ENCODE data around the gene MUC2.

Gene MUC2

DNA sequence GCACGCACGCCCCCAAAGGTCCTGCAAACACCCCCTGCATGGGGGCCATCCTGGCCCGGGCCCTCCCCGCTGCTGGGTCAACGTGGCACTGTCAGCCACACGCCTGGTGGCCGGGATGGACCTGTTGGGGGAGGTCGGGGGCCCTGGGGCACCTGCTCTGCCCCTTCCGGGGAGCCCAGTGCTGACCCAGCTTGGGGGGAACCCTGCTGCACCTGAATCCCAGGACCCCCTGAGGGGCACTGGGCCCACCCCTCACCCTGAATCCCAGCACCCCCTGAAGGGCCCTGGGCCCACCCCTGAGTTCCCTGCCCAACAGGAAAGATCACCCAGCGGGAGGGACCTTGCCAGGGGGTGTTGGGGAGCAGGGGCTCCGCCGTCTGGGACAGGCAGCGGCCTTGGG lies 37.7 kb upstream of the MUC2 start:
- DNase-seq (ENCODE audit: low spot score) = no peak

DNA sequence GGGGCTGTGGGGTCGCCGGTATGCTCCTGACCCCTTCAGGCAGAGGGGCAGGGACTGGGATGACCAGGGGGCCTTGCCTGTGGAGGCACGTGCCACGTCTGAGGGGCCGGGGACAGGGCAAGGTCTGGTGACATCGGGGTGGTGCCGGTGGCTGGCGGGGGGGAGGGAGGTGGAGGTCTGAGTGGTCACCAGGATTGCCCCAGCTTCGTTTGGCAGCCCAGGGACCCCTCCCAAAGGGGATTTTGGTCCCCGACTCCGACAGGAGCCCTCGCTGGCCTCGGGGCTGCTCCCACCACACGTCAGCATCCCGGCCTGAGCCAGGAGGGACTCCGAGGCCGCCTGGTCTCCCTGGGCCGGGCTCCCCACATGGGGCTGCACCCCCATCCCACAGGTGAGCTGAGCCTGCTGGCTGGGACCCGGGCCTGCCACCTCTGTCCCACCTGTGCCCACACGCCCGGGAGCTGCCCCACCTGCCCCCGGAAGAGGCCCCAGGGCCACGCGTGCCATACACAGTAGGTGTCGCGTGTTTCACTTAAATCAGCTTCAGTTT lies 37.1 kb upstream of the MUC2 start:
- no peak for DNase-seq (ENCODE audit: low spot score)

DNA sequence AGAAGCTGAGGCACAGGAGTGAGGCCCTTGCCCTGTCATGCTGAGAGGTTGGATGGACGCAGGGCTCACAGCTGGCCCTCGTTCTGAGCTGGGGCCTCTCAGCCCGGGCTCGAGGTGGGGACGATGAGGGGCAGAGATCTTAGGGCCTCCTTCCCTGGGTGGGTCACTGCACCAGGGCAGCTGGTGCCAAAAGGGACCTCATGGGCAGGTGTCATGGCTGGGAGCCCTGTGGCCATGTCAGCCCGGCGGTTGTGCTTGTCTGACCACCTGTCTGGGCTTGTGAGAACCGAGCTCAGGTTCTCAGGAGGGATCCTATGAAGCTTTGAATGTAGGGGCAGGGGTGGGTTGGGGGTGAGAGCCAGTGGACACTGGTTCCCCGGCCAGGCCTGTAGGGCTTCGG lies 36.3 kb upstream of the MUC2 start:
- no peak for DNase-seq (ENCODE audit: low spot score)

DNA sequence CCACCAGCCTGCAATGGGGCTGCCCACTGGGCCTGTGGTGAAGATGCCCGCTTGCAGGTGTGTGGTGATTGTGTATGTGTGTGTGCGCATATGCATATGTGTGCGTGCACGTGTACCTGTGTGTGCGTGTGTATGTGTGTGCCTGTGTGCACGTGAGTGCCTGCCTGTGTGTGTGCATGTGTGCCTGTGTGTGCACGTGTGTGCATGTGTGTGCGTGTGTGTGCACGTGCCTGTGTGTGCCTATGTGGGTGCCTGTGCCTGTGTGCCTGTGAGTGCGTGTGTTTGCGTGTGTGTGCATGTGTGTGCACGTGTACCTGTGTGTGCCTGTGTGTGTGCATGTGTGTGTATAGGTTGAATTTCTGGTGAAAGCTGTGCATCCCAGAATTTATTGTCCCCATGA lies 35.8 kb upstream of the MUC2 start:
- no peak for DNase-seq (ENCODE audit: low spot score)

DNA sequence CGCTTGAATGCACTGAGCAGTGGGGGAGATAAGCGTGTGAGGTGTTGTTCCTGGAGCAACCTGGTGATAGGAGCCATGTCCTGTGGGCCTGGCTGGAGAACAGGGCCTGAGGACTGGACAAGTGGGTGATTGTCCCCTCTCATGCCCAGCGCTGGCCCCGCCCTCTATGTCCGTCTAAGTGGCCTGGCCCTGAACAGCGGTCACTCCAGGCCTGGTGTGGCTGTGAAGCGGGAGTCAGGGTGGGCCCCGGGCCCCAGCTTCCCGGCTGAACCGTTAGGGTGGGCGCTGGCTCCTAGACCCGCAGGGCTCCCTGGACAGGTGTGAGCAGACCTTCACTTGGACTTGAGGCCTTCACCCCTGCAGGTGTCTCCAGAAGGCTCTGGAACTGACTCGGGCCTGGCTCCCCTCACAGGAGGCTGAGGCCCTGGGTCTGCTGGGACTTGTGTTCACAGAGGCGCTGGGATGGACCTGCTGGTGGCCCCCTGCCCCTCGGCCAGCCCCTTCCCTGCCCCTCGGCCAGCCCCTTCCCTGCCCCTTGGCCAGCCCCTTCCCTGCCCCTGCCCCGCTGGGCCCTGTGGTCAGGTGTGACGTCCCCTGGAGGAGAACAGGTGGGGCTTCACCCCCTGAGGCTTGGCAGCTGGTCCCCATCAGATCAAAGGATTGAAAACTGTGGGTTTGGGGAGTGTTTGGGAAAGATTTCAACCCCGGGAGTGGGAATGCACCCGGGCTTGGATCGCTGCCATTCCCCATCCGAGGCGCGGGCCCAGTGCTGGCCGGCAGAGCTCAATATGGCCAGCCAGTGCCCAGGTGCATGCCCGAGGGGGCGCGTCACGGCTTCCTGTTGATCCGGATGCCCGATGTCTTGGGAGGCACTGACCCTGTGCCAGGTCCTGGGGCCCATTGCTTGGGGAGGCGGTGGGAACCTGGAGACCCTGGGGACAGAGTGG lies 34.9 kb upstream of the MUC2 start:
- DNase-seq (ENCODE audit: low spot score) = no peak

DNA sequence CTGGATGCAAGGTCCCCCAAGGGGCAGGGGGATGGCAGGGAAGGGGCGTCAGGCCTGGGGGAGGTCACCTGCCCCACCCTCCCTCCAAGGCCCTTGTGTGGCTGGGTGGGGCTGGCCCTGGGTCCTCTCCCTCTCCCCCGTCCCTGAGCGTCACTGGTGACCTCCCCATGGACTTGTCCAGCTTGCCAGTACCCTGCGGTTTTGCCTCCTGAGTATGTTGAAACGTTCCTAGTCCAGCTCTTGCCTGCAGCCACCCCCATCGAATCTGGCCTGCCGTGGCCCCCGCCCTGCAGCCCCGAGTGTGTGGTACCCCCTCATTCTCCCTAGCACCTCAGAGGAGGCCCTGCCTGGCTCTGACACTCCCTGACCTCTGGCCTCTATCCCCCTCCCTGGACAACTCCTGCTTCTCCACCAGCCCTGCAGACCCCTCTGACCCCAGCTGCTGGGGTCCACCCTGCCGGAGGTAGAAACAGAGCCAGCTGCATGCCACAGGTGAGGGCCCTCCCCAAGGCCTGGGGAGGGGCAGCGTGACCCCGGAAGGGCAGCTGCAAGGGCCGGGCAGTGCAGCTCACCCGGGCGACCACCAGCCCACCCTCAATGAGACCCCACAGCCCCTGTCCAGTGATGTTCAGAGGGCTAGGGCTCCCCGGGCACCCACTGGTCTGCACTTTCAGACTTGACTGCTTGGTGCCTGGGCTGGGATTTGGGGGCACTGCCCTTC lies 34.1 kb upstream of the MUC2 start:
- no peak for DNase-seq (ENCODE audit: low spot score)

DNA sequence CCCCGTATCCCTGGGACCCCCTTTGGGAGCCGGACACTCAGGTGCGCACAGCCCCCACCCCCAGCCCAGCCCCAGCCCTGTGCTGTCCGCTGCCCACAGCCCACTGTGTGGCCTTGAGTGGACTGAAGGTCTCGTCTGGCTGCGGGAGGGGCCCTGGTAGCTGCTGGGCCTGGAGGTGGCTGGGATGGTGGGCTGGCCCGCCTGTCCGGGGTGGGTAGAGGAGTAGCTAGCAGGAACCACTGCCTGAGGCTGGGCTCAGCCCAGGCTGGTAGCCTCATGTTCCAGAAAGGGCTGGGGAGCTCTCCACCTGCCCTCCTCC lies 33.6 kb upstream of the MUC2 start:
- DNase-seq (ENCODE audit: low spot score) = no peak

DNA sequence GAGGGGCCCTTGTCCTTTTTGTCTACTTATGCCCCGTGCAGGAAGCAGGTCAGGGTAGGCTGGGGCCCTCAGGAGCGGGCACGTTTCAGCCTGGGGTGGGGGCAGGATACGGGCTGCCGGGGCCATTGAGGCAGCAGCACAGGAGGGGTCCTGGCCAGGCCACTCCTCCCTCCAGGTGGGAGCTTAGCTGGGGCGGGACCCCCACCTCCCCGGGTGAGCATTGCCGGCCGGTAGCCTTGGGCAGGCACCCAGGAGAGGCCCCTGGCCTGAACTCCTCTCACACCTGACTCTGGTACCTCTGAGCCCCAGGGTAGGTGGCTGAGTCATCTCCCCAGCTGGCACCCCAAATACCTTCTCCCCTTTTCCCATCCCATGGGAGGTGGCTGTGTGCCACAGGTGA lies 33.2 kb upstream of the MUC2 start:
- DNase-seq (ENCODE audit: low spot score) = no peak

DNA sequence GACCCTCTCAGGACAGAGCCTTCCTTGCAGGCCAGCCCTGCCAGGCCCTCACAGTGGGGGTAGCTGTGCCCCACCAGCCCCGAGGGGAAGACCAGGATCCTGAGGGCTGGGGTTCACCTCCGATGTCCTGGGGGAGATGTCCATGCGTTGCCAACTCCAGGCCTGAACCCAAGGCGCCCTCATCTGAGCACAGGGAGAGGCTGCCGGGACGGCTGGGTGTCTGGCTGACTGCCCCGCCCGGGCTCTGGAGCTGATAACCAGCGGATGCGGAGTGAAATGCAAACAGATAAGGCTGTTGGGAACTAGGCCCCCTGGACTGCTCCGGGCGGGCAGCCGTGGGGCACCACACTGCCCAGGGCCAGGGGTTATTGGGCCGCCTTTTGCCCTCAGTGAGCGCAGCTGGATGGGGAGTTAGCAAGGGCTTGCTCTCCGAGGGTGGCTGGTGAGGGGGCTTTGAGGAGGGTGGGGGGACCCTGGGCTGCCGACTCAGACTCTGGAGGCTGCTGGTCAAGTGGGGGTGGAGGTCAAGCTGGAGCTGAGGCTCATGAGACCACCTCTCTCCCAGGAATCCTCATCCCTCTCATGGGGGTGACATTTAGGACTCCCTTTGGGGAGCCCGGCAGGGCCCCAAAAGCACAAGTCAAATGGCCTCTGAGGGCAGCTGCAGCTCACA lies 32.6 kb upstream of the MUC2 start:
- no peak for DNase-seq (ENCODE audit: low spot score)

DNA sequence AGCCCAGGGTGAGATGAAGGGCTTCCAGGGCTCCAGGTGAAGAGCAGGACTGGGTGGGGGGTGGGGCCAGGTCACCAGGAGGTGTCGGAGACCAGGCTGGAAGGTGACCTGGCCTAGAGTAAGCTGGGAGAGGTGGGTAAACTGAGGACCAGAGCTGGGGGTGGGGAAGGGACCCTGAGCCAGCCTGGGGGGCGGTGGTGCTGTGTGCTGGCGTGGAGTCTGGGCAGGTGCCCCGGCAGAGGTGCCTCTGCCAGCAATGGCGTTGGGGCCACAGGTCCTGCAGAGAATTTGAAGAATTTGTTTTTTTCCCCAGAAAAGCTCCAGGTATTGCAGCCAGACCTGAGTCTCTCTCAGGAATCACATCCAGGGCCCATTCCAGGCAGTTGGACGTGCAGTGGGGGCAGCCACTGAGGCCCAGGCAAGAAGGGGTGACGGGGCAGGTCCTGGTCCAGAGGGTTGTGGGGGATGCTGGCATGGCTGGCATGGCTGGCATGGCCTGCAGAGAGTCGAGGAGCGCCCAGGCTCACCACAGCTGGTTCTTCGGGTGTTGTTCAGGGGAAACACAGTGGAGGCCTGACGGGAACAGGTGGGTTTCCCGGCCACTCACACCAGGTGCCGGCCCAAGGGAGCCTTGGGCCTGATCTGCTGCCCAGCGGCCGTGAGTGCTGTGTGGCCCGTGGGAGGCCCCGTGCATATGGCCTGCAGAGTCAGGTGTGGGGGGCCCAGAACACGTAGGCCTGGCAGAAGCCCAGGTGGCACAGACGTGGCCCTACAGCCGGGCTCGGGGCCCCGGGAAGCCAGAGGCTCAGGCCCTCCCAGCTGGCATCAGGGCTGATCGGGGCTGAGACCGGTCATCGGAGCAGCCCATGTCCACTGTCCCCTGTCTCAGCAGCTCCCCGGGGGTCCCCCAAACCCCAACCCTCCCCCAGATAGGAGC lies 31.8 kb upstream of the MUC2 start:
- DNase-seq (ENCODE audit: low spot score) = no peak

DNA sequence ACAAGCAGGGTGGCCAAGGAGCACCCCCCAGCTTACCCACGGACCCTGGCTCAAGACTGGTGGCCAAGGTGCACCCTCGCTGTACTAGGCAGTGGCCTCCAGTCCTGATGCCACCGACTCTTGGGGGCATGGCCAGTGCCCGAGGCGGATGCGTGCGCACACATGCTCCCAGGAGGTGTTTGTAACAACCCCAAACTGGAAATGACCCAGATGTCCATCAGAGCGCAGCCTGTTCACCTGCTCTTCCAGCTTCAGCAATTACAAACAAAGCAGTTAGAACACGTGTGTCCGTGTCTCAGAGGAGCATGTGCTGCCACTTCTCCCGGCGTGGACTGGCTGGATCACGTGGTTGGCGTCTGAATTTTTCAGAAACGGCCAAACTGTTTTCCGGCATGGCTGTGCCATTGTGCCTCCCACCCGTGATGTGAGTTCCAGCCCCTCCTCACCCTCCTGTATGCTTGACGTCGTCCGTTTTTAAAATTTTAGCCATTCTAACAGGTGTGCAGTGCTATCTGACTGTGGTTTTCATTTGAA lies 31.0 kb upstream of the MUC2 start:
- no peak for DNase-seq (ENCODE audit: low spot score)

DNA sequence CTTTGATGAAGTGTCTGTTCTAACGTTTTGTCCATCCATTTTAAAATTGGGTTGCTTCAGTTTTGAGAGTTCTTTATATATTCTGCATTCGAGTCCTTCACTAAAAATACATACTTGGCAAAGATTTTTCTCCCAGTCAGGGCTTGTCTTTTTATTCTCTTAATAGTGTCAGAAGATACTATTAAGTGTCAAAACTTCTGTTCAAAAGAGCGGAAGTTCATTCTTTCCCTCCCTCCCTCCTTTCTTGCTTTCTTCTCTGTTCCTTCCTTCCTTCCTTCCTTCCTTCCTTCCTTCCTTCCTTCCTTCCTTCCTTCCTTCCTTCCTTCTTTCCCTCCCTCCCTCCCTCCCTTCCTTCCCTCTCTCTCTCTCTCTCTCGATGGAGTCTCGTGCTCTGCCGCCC lies 30.5 kb upstream of the MUC2 start:
- DNase-seq (ENCODE audit: low spot score) = no peak

DNA sequence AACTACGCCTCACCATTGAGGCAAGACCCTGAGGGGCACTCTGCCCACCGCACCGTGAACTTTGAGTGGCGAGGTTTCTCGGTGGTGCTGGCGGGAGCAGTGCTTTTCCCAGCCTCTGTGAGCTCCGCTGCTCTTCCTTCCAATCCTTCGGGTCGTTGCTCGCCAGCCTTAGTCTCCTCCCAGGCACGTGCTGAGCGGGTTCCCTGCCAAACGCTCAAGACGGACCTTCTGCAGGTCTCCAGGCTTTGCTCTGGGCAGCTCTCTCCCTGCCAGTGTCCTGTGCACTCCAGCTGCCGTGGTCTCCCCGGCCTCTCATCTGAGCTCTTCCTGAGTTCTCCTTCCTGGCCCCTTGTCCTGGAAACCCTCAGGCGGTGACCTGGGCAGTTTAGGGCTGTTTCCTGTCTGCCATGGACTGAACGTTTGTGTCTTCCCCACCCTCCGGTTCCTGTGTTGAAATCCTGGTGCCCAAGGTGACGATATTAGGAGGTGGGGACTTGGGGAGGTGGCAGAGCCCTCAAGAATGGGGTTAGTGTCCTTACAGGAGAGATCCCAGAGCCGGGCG lies 27.0 kb upstream of the MUC2 start:
- DNase-seq (ENCODE audit: low spot score) = no peak

DNA sequence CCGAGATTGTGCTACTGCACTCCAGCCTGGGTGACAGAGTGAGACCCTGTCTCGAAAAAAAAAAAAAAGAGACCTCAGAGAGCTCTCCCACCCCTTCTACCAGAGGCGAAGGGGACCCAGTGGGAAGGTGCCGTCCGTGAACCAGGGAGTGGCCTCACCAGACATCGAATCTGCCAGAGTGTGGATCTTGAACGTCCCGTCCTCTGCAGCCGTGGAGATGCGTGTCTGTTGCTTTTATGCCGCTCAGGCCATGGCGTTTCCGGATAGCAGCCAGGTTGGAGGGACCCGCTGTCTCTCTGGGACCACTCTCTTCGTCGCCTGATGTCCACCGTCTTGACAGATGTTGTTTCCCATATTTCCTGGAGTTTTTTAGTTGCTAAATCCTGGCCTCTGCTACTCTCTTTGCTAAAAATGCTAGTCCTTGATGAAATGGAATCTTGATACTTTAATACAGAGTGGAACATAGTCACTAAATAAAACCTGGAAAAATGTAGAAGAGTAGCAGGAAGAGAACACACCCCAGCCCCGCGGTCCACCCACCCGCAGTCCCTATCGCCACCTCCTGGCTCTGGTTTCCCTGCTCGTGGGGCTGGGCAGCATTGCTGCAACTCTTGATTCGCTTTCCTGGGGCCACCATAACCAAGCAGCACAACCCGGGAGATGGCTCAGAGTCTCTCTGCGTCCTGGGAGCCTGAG lies 26.2 kb upstream of the MUC2 start:
- no peak for DNase-seq (ENCODE audit: low spot score)

DNA sequence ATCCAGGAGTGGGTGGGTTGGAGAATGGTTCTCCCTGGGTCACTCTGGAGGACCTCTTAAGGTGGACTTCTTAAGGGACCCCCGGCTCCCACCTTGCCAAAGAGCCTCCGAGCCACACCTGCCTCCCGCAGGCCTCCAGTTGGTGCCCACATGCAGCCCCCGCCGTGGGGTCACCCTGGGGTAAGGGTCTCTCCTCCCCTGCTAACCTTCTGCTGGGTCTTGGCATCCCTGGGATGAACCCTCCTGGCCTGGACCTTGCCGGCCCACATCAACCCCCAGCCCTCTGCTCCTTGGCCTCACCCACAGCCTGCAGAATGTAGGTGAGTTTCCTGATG lies 25.6 kb upstream of the MUC2 start:
- DNase-seq (ENCODE audit: low spot score) = no peak

DNA sequence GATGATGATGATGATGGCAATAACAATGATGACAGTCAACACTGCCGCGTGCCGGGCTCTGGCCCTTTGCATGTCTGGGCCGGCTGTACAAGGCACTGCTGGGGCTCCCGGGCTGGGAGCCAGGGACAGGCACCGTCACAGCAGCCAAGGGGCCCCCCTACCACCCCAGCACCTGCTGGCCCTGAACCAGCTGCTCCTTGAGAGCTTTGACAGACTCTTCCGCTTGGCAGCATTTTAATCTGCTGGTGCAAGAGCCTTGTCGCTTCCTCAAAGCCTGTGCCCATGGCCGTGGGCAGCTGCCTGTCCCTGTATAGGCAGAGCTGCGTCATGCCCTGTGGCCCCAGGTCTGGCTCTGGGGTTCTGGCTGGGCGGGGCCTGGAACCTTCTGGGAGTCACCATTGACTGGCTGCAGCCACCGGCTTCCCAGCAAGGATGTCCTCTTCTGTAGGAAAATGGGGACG lies 25.2 kb upstream of the MUC2 start:
- DNase-seq (ENCODE audit: low spot score) = no peak

DNA sequence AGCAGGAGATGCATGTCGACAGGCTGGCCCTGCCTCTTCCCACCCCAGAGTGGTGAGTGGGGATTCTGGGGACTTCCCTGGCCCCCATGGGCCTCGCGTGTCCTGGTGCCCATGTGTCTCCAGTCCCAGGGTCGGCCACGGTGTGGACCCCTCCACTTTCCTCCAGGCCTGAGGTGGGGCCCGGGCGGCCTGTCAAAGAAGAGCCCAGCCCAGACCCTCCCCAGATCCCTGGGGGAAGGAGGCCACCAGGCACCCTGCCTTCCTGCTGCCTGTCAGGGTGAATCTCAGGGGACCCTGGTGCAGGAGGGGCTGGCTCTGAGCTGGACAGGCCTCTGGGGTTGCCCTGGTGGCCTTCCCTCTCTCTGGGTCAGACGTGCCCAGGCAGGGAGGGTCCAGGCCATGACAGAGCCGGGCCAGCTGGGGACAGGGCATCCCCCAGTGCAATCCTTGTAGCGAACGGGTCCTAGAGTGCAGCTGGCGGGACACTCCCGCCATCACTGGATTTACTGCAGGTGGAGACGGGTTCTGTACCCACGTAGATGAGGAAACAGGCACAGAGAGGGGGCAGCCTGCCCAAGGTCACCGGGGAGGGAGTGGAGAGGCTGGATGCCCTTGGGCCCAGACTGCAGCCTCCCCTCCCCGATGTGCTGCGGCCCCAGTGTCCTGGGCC lies 24.6 kb upstream of the MUC2 start:
- DNase-seq (ENCODE audit: low spot score) = no peak

DNA sequence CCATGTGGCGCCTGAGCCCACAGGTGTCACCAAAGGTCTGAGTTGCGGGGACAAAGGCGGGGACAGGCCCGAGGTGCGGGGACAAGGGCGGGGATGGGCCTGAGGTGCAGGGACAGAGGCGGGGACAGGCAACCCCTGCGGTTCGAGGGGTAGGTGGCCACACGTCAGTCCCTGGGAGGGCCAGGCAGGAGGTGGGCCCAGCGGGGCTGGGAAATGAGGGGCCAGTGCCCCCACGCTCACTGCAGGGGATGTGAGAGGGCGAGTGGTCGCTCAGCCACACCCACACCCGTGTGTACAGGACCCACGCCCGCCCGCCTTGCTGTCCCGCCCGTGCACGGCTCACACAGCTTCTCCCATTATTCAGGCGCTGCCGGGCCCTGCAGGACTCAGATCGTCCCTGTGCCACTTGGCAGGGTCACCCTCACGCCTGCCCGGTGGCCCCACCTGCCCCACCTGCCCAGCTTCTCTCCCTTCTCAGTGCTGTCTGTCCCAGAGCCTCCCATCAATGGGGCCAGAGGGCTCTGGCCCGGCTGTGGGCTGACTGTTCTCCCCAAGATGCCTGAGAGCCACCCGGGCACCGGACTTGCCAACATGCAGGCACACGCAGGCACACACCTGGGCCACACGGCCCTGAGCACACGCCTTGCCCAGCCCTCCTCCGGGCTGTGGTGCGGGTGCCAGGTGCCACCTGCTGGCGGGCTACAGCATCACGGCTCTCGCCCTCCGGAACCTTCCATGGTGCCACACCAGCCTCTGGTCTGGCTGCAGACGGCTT lies 23.9 kb upstream of the MUC2 start:
- no peak for DNase-seq (ENCODE audit: low spot score)
